NCI-H2107 (cell line): ENCODE data around the gene AMY1C.
"Not testable (repeated sequence)": the region's sequence is repeated elsewhere in the genome, so short reads cannot be mapped to it uniquely, and the experiment has no call there.

Experiments used
- DNase-seq: peaks from one replicate; lab custom pipeline; 2025; lab: John Stamatoyannopoulos, UW

AMY1C gene

GRCh38 chr1:103749598-103749997 is at the start of gene AMY1C:
Gene AMY1C (plus strand): TSS chr1:103749898. CDS start chr1:103750470, 572 bp downstream.
- DNase-seq = not testable (repeated sequence)

DNA sequence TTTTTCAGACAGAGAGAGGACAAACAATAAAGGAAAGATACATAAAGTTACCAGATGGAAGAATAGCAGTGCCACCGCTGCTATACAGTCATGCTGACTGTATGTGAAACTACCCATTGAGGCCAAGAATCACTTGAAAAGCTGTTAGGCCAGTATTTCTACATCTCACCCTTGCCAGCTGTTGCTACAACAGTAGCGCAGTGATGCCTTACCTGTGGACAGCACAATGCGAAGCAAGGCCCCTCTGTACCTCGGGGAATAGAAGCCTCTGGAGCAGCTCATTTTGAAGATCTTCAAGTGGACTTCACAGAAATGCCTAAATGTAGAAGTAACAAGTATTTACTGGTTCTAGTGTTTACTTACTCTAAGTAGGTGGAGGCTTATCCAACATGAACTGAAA is 49.0 kb upstream of the AMY1C start:
- DNase-seq = not testable (repeated sequence)

- not testable (repeated sequence) for DNase-seq
Measured at GRCh38 chr1:103701256-103701655, 48.4 kb upstream of the AMY1C start.

DNA sequence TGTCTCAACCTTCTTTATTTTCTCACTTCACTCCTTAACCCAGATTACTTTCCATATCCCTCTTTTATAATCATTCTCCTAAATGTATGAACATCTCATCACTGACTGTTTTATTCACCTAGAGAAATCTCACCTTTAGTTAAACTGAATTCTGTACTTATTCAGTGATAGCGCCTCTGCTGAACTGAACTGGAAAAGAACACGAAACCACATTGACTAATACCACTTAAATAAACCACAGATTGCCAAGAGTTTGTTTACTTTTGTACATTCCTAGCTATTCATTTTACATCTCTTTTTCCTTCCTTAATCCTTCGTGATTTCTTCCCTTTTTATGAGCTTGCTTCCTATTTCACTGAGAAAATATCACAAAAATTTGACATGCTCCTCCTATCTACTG is 42.0 kb upstream of the AMY1C start:
- not testable (repeated sequence) for DNase-seq

DNA sequence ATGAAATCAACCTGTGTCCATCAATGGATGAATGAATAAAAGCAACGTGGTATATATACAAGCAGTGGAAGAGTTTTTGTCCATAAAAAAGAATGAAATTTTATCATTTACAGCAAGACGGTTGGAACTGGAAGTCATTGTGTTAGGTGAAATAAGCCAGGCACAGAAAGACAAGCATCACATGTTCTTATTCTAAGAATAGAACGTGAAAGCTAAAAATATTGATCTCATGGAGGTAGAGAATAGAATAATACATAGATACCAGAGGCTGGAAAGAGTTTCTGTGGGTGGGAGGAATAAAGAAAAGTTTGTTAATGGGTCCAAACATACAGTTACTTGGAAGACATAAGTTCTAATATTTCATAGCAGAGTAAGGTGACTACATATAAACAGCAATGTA is 39.3 kb upstream of the AMY1C start:
- not testable (repeated sequence) for DNase-seq

DNA sequence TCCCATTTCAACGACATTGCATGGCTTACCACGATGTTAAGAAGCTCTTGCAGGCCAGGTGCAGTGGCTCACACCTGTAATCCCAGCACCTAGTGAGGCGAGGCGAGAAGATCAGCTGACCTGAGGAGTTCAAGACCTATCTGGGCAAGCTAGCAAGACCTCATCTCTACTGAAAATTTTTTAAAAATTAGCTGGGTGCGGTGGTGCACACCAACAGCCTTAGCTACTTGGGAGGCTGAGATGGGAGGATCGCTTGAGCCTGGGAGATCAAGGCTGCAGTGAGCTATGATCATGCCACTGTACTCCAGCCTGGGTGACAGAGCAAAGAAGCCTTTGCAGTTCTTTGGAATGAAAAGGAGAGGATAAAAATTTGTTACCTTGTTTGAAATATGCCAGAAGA is 32.3 kb upstream of the AMY1C start:
- DNase-seq = not testable (repeated sequence)

DNA sequence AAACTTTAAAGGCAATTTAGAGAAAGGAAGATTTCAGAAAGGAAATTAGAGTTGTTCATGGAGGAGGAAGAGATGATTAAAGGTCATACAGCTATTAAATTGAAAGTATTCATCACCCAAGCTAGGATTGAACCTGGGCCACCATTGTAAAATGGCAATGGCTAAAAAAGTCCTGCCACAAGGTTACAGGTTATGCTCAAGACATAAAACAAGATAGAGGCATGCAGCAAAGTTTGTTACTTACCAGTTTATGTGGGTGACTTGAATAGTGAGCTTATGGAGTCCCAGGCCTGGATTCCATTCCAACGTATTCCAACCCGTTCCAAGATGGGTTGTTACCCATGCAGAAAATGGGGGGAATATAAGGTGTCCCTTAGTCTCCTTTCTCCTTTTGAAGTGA is 28.2 kb upstream of the AMY1C start:
- not testable (repeated sequence) for DNase-seq

GRCh38 chr1:103735334-103735733 is 14.4 kb upstream of the AMY1C start:
- DNase-seq = not testable (repeated sequence)

DNA sequence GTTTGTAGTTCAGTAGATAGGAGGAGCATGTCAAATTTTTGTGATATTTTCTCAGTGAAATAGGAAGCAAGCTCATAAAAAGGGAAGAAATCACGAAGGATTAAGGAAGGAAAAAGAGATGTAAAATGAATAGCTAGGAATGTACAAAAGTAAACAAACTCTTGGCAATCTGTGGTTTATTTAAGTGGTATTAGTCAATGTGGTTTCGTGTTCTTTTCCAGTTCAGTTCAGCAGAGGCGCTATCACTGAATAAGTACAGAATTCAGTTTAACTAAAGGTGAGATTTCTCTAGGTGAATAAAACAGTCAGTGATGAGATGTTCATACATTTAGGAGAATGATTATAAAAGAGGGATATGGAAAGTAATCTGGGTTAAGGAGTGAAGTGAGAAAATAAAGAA is 11.7 kb upstream of the AMY1C start:
- DNase-seq = not testable (repeated sequence)

- DNase-seq = not testable (repeated sequence)
Measured at GRCh38 chr1:103744449-103744848, 5.2 kb upstream of the AMY1C start.

DNA sequence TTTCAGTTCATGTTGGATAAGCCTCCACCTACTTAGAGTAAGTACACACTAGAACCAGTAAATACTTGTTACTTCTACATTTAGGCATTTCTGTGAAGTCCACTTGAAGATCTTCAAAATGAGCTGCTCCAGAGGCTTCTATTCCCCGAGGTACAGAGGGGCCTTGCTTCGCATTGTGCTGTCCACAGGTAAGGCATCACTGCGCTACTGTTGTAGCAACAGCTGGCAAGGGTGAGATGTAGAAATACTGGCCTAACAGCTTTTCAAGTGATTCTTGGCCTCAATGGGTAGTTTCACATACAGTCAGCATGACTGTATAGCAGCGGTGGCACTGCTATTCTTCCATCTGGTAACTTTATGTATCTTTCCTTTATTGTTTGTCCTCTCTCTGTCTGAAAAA is 4.7 kb upstream of the AMY1C start:
- not testable (repeated sequence) for DNase-seq

DNA sequence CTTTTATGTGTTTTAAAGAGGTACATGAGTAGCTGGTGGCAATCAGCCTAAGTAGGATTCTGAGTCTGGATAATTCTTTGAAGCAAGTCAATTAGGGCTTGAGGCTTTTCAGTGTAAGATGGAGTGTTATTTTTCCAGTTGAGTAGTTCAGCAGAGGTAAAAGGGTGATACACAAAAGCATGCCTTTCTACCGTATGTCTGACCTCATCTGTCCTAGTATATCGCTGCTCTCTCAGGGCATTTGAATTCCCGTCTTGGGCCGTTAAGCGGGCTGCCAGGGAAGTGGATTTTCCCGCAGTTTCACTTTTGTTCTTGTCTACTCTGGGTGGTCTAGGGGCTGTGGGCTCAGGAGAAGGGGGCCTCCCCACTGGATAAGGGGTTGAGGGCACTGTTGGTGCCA is 1.4 kb upstream of the AMY1C start:
- not testable (repeated sequence) for DNase-seq

GRCh38 chr1:103761896-103762295 is 12.2 kb downstream of the AMY1C start:
- no peak for DNase-seq

DNA sequence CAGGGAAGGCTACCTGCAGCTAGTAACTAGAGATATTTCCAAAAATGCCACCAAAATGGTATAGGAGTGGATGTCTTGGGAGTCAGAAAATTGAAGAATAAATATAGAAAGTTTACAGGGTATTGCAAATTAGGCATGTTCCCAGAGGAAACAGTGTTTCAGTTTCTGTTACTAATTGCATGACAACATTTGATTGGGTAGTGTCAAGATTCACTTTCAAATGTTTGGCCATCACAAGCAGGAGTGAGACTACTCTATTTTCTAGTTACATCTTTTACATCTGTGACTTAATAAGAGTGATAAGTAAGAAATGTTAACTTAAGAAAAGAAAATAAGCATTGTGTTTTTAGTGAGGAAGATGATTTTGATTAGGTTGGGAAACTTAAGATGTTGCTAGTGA is 30.2 kb downstream of the AMY1C start:
- DNase-seq = no peak

DNA sequence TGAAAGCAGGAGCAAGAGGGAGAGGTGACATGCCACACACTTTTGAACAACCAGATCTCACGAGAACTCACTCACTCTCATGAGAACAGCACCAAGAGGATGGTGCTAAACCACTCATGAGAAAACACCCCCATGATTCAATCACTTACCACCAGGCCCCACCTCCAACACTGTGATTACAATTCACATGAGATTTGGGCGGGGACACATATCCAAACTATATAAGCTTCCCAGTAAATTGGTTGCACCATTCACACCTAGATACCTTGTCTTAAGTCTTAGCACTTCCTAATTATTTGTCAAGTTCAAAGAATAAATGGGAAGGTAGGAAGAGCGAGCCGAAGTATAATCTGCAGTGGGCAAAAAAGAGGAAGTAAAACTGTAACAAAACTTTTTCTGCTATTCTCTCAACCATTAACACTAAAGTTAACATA is 34.3 kb downstream of the AMY1C start:
- no peak for DNase-seq

- DNase-seq = no peak
Measured at GRCh38 chr1:103788377-103788776, 38.7 kb downstream of the AMY1C start.

DNA sequence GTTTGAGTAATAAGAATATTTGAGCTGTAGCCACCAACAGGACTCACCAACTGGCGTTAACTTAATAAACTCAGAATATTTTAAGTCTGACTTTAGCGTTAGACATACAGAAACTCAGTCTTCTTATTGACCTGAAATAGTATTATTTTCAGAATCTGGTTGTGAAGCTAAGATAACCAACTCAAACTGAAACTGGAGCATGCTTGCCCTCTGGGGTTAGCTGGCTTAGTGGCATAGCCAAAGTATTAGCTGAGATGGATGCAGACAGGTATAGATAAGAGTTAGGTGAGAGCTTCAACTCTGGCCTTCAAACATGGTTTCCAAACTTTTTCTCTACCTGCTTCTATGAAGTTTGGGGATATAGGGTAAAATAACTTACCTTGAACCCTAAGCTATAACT is 40.5 kb downstream of the AMY1C start:
- no peak for DNase-seq
